HuH-7.5 (cell line): ENCODE results near the gene PAF1.
"Not testable (repeated sequence)": the region's sequence is repeated elsewhere in the genome, so short reads cannot be mapped to it uniquely, and the experiment has no call there.

ENCODE experiments used
- DNase-seq: peaks from one replicate; pipeline ENCODE4 v3.0.0; 2011; ENCODE audit warnings: low spot score

Gene PAF1

GRCh38 chr19:39352381-39353255 is 38.3 kb downstream of the PAF1 start:
- DNase-seq = no peak

- no peak for DNase-seq
These were observed 39.3 kb downstream of the PAF1 start for GRCh38 chr19:39351537-39352064.

- DNase-seq = no peak
These were observed 40.8 kb downstream of the PAF1 start for GRCh38 chr19:39350156-39350555.

GRCh38 chr19:39349326-39349725 is 41.6 kb downstream of the PAF1 start:
- DNase-seq = no peak

- no peak for DNase-seq
These were observed 43.4 kb downstream of the PAF1 start for GRCh38 chr19:39347332-39348164.

GRCh38 chr19:39345956-39346355 is 45.0 kb downstream of the PAF1 start:
- DNase-seq = no peak

- DNase-seq = no peak
These were observed 48.1 kb downstream of the PAF1 start for GRCh38 chr19:39342647-39343305.

GRCh38 chr19:39341719-39342604 is 48.9 kb downstream of the PAF1 start, which contains the start of gene SAMD4B:
TSS of gene SAMD4B (plus strand) at chr19:39342421. CDS start at chr19:39356894, 14,473 bp downstream.
- peak; percentile 98 for DNase-seq

GRCh38 chr19:39341129-39341718 is 49.7 kb downstream of the PAF1 start:
- peak; percentile 53 for DNase-seq

GRCh38 chr19:39340156-39340555 is 50.8 kb downstream of the PAF1 start:
- DNase-seq = not testable (repeated sequence)

- no peak for DNase-seq
These were observed 51.2 kb downstream of the PAF1 start for GRCh38 chr19:39339674-39340073.

GRCh38 chr19:39336483-39336882 is 54.4 kb downstream of the PAF1 start:
- no peak for DNase-seq
